Mesenchymal stem cell (in vitro differentiated cells and primary cell): ENCODE results near the gene MEI1. TPM values are rescaled to one million over a fixed set of nuclear protein-coding genes. Genes with fewer than 3 reads are reported as not detected.

ENCODE experiments used
- DNase-seq: peaks from one replicate; pipeline ENCODE4 v3.0.0-alpha.2; 2013
- H2AFZ ChIP-seq: one replicate; pipeline ENCODE4 v1.6.1; 2013; ENCODE audit warnings: low read depth, mild to moderate bottlenecking, control low read depth, inconsistent platforms, low read length, moderate library complexity
- H2AK5ac ChIP-seq: 2 replicates; pipeline ENCODE4 v1.6.1; 2013; ENCODE audit warnings: low read length, moderate library complexity, mild to moderate bottlenecking, inconsistent platforms; ENCODE audit not compliant: severe bottlenecking
- H2BK120ac ChIP-seq: one replicate; pipeline ENCODE4 v1.6.1; 2013; ENCODE audit warnings: low read depth, mild to moderate bottlenecking, inconsistent platforms, low read length, moderate library complexity
- H2BK12ac ChIP-seq, 2 experiments: one replicate each; pipeline ENCODE4 v1.6.1; 2013; ENCODE audit warnings: inconsistent platforms in 2 of 2, low read length in 2 of 2, mild to moderate bottlenecking in 2 of 2, moderate library complexity in 2 of 2, control low read depth in 1 of 2
- H2BK15ac ChIP-seq: one replicate; pipeline ENCODE4 v1.6.1; 2013; ENCODE audit warnings: mild to moderate bottlenecking, low read depth, inconsistent platforms; ENCODE audit not compliant: poor library complexity, severe bottlenecking
- H2BK5ac ChIP-seq: 2 replicates; pipeline ENCODE4 v1.6.1; 2013; ENCODE audit warnings: low read depth, mild to moderate bottlenecking, low read length, control low read depth, inconsistent platforms; ENCODE audit not compliant: poor library complexity, severe bottlenecking
- H3K14ac ChIP-seq, 2 experiments: one replicate each; pipeline ENCODE4 v1.6.1; 2013; ENCODE audit warnings: inconsistent platforms in 2 of 2, low read length in 2 of 2, control low read depth in 1 of 2, mild to moderate bottlenecking in 1 of 2, moderate library complexity in 1 of 2
- H3K18ac ChIP-seq, 2 experiments: one replicate each; pipeline ENCODE4 v1.6.1; 2013; ENCODE audit warnings: inconsistent platforms in 2 of 2, low read length in 2 of 2, control low read depth in 1 of 2, low read depth in 1 of 2, mild to moderate bottlenecking in 1 of 2
- H3K23ac ChIP-seq, 2 experiments: one replicate each; pipeline ENCODE4 v1.6.1; 2013; ENCODE audit warnings: inconsistent platforms in 2 of 2, low read length in 2 of 2, mild to moderate bottlenecking in 2 of 2, moderate library complexity in 2 of 2, control low read depth in 1 of 2
- H3K27ac ChIP-seq: 2 replicates; pipeline ENCODE4 v1.5.1; 2013; ENCODE audit warnings: mild to moderate bottlenecking, moderate library complexity, low read length, control low read depth, inconsistent platforms; ENCODE audit not compliant: poor library complexity, severe bottlenecking
- H3K27me3 ChIP-seq, 2 experiments: 2 replicates each; pipeline versions ENCODE4 v1.6.1 to v1.7.0; 2013; ENCODE audit warnings: low read length in 2 of 2, mild to moderate bottlenecking in 2 of 2, moderate library complexity in 2 of 2, control low read depth in 1 of 2, inconsistent platforms in 1 of 2; ENCODE audit not compliant: control insufficient read depth in 1 of 2, insufficient read depth in 1 of 2
- H3K36me3 ChIP-seq, 2 experiments: 2 replicates each; pipeline versions ENCODE4 v1.6.1 to v1.7.0; 2013; ENCODE audit warnings: low read length in 2 of 2, control low read depth in 1 of 2, inconsistent platforms in 1 of 2, low read depth in 1 of 2, mild to moderate bottlenecking in 1 of 2; ENCODE audit not compliant: insufficient read depth in 2 of 2, control insufficient read depth in 1 of 2
- H3K4ac ChIP-seq, 2 experiments: one replicate each; pipeline ENCODE4 v1.6.1; 2013; ENCODE audit warnings: inconsistent platforms in 2 of 2, low read length in 2 of 2, mild to moderate bottlenecking in 2 of 2, moderate library complexity in 2 of 2, control low read depth in 1 of 2, low read depth in 1 of 2
- H3K4me1 ChIP-seq: 2 replicates; pipeline ENCODE4 v1.6.1; 2013; ENCODE audit warnings: low read depth, low read length, control low read depth; ENCODE audit not compliant: control insufficient read depth, insufficient read depth
- H3K4me2 ChIP-seq: 2 replicates; pipeline ENCODE4 v1.6.1; 2013; ENCODE audit warnings: low read length, mild to moderate bottlenecking, inconsistent platforms; ENCODE audit not compliant: poor library complexity, severe bottlenecking
- H3K4me3 ChIP-seq, 2 experiments: 2 replicates each; pipeline versions ENCODE4 v1.5.1 to v1.7.0; 2013; ENCODE audit warnings: low read length in 2 of 2, mild to moderate bottlenecking in 2 of 2, control low read depth in 1 of 2, low read depth in 1 of 2; ENCODE audit not compliant: insufficient read depth in 1 of 2
- H3K79me1 ChIP-seq: replicated peaks from 2 replicates; pipeline ENCODE4 v1.6.1; 2013; ENCODE audit warnings: mild to moderate bottlenecking, control low read depth, low read length, inconsistent platforms; ENCODE audit not compliant: poor library complexity, severe bottlenecking
- H3K9ac ChIP-seq: 2 replicates; pipeline ENCODE4 v1.7.0; 2013; ENCODE audit warnings: mild to moderate bottlenecking, low read length, moderate library complexity
- H3K9me3 ChIP-seq: 2 replicates; pipeline ENCODE4 v1.7.0; 2013; ENCODE audit warnings: mild to moderate bottlenecking, low read length; ENCODE audit not compliant: control insufficient read depth
- H4K8ac ChIP-seq: one replicate; pipeline ENCODE4 v1.6.1; 2013; ENCODE audit warnings: inconsistent platforms, mild to moderate bottlenecking, low read length, moderate library complexity
- H4K91ac ChIP-seq: one replicate; pipeline ENCODE4 v1.6.1; 2013; ENCODE audit warnings: mild to moderate bottlenecking, low read length, inconsistent platforms
- WGBS: methylation state at CpG from one replicate; pipeline ENCODE4 v1.1.7; 2013; ENCODE audit warnings: mixed read lengths; 5-methylcytosine and 5-hydroxymethylcytosine counted together
- small RNA-seq: library from polyadenylated mRNA; stranded (forward); fragments of <200 nt; extraction: miRNeasy Mini kit (QIAGEN cat#:217004); gene quantifications from one replicate; pipeline ENCODE3, GENCODE V24; 2013; ENCODE audit warnings: low read depth

MEI1 gene

DNA sequence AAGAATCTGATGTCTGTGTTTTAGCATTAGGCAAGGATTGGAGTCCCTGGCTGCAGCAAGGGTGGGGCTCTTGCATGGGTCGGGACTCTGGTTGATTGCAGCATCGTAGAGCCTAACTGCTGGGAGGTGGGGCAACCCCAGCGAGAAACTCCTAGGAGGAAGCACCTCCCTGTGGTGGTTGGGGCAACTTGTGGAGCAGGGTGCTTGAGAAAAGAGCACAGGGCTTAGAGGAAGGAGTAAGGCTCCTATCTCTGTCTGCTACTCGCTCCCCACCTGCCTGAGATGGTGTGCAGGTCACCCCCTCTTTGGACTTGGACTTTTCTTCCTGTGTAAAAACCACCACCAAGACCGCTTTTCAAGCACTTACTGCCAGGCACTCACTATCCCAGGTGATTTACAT is 149.2 kb downstream of the MEI1 start:
- no peak overlapping the region for H4K91ac ChIP-seq
- H2AK5ac ChIP-seq, result peak overlapping the region; percentile 55
- H2AFZ ChIP-seq, result no peak overlapping the region
- H3K23ac ChIP-seq, result no peak overlapping the region
- no peaks in the 10 kb centered on the region for H3K9me3 ChIP-seq
- no peak overlapping the region for H2BK120ac ChIP-seq
- H3K36me3 ChIP-seq, result peaks cover 6% of the 10 kb centered on the region in 2 experiments
- H3K4me2 ChIP-seq, result no peak overlapping the region
- H2BK15ac ChIP-seq, result no peak overlapping the region
- no peak overlapping the region for H3K4me3 ChIP-seq
- H3K18ac ChIP-seq, result peak overlapping the region in 1 of 2 experiments; percentile 41
- no peak for DNase-seq
- peaks cover 9% of the 10 kb centered on the region for H3K4me1 ChIP-seq
- no peak overlapping the region for H3K4ac ChIP-seq
- no peaks in the 10 kb centered on the region for H3K27me3 ChIP-seq
- no peak overlapping the region for H4K8ac ChIP-seq
- no peak overlapping the region for H2BK12ac ChIP-seq
- H3K79me1 ChIP-seq, result peaks cover 3% of the 10 kb centered on the region
- 86% methylated on average over 4 of the region's 5 CpGs for WGBS
- H2BK5ac ChIP-seq, result no peak overlapping the region
- no peak overlapping the region for H3K14ac ChIP-seq
- H3K27ac ChIP-seq, result no peak overlapping the region
- no peak overlapping the region for H3K9ac ChIP-seq

Small RNAs within 50 kb of the gene (small RNA-seq; reads per million reads assigned to genes)
- gene HMGN2P10, result not detected
- not detected for gene RF00019
- gene RNU6-476P, result not detected
- not detected for gene RNU6ATAC22P
